SK-N-SH (cell line): ENCODE results near the gene GABRB2. TPM values are rescaled to one million over a fixed set of nuclear protein-coding genes. Genes with fewer than 3 reads are reported as not detected.

Experiments
- CTCF ChIA-PET: fragments of 300-600, 350-600 bp; formaldehyde crosslinking; extraction: SDS; loops from one replicate; lab custom pipeline; 2021; lab: Yijun Ruan, JAX
- POLR2A ChIA-PET: fragments of 350-600 bp; sonication (Branson Sonifier 250); formaldehyde crosslinking; extraction: SDS; loops from one replicate; lab custom pipeline; 2020; ENCODE audit warnings: antibody characterized with exemption, inconsistent platforms; lab: Yijun Ruan, JAX
- DNase-seq: peaks from one replicate; pipeline ENCODE4 v3.0.0; 2012
- H2AFZ ChIP-seq: fragments of 200-600 bp; sonication (generic); 2 replicates; pipeline ENCODE4 v1.8.1; 2016; ENCODE audit warnings: antibody characterized with exemption, mild to moderate bottlenecking, low read depth
- H3F3A ChIP-seq: fragments of 200-600 bp; sonication (generic); replicated peaks from 2 replicates; pipeline ENCODE3; 2016; ENCODE audit warnings: antibody characterized with exemption, mild to moderate bottlenecking; ENCODE audit not compliant: insufficient read depth
- H3K27ac ChIP-seq, 2 experiments: fragments of 200-500 bp in 1 of 2; fragments of 200-600 bp in 1 of 2; sonication (Bioruptor generic) in 1 of 2; sonication (generic), shearing (Covaris generic) in 1 of 2; 2 replicates each; pipeline versions ENCODE4 v1.5.1 to v1.6.1; 2014 to 2016; ENCODE audit warnings: low read depth in 2 of 2, inconsistent platforms in 1 of 2, low read length in 1 of 2, mild to moderate bottlenecking in 1 of 2, mixed read lengths in 1 of 2
- H3K27me3 ChIP-seq: fragments of 200-600 bp; sonication (generic), shearing (Covaris generic); 2 replicates; pipeline ENCODE4 v1.6.1; 2016; ENCODE audit warnings: mixed run types; ENCODE audit not compliant: insufficient read depth
- H3K36me3 ChIP-seq, 2 experiments: fragments of 200-500 bp in 1 of 2; fragments of 200-600 bp in 1 of 2; sonication (Bioruptor generic) in 1 of 2; sonication (generic) in 1 of 2; replicated peaks in 1 of 2; 2 replicates each; pipeline versions ENCODE3 to v1.5.1; 2014 to 2016; ENCODE audit warnings: low read length in 1 of 2, mild to moderate bottlenecking in 1 of 2; ENCODE audit not compliant: insufficient read depth in 2 of 2, control insufficient read depth in 1 of 2
- H3K4me1 ChIP-seq, 2 experiments: fragments of 200-500 bp in 1 of 2; fragments of 200-600 bp in 1 of 2; sonication (Bioruptor generic) in 1 of 2; sonication (generic), shearing (Covaris generic) in 1 of 2; 2 replicates each; pipeline versions ENCODE4 v1.5.1 to v1.6.1; 2014 to 2016; ENCODE audit warnings: low read depth in 1 of 2, low read length in 1 of 2, mixed run types in 1 of 2; ENCODE audit not compliant: insufficient read depth in 2 of 2, control insufficient read depth in 1 of 2
- H3K4me2 ChIP-seq: fragments of 200-600 bp; sonication (generic), shearing (Covaris generic); 2 replicates; pipeline ENCODE4 v1.6.1; 2017; ENCODE audit warnings: mixed run types
- H3K4me3 ChIP-seq, 2 experiments: fragments of 200-500 bp in 1 of 2; fragments of 200-600 bp in 1 of 2; sonication (Bioruptor generic) in 1 of 2; sonication (generic), shearing (Covaris generic) in 1 of 2; 2 replicates each; pipeline versions ENCODE4 v1.5.1 to v1.8.1; 2014 to 2016; ENCODE audit warnings: low read depth in 2 of 2, inconsistent platforms in 1 of 2, low read length in 1 of 2, mild to moderate bottlenecking in 1 of 2, mixed read lengths in 1 of 2, moderate library complexity in 1 of 2
- H3K79me2 ChIP-seq: fragments of 200-600 bp; sonication (generic); 2 replicates; pipeline ENCODE4 v1.8.1; 2017; ENCODE audit warnings: mild to moderate bottlenecking; ENCODE audit not compliant: insufficient read depth
- H3K9ac ChIP-seq: fragments of 200-600 bp; sonication (generic); 2 replicates; pipeline ENCODE4 v1.6.1; 2017; ENCODE audit warnings: mixed run types
- H3K9me2 ChIP-seq: fragments of 200-600 bp; sonication (generic); 2 replicates; pipeline ENCODE4 v1.6.1; 2017; ENCODE audit warnings: mixed run types
- H3K9me3 ChIP-seq: fragments of 200-600 bp; sonication (generic); 2 replicates; pipeline ENCODE4 v1.6.1; 2017; ENCODE audit warnings: mixed run types, mild to moderate bottlenecking, moderate library complexity
- H4K20me1 ChIP-seq: fragments of 200-600 bp; sonication (generic); 2 replicates; pipeline ENCODE4 v1.6.1; 2017; ENCODE audit warnings: mild to moderate bottlenecking, mixed run types; ENCODE audit not compliant: insufficient read depth
- EP300 ChIP-seq, 2 experiments: IDR thresholded peaks; 2 replicates each; pipeline versions ENCODE4 v1.4.0 to v1.6.1; 2012; ENCODE audit warnings: borderline replicate concordance in 1 of 2, low read depth in 1 of 2, low read length in 1 of 2
- EZH2phosphoT487 ChIP-seq: fragments of 200-600 bp; sonication (generic); IDR thresholded peaks from 2 replicates; pipeline ENCODE4 v1.6.1; 2017; ENCODE audit warnings: low read depth, mixed run types, mild to moderate bottlenecking, antibody characterized with exemption, moderate library complexity, borderline replicate concordance
- FOXJ3 ChIP-seq: sonication (generic); formaldehyde crosslinking; IDR thresholded peaks from 2 replicates; pipeline ENCODE4 v1.5.1; 2020; ENCODE audit warnings: mild to moderate bottlenecking, missing genetic modification reagents
- GATA2 ChIP-seq: sonication (generic); formaldehyde crosslinking; IDR thresholded peaks from 2 replicates; pipeline ENCODE4 v1.5.0; 2020; ENCODE audit warnings: mild to moderate bottlenecking, missing genetic modification reagents
- IRF3 ChIP-seq: fragments of 150-350 bp; IDR thresholded peaks from 2 replicates; pipeline ENCODE4 v1.6.1; 2016; ENCODE audit warnings: mild to moderate bottlenecking, low read depth, low read length
- JUND ChIP-seq: IDR thresholded peaks from 2 replicates; pipeline ENCODE4 v1.4.0; 2012
- MEF2A ChIP-seq: IDR thresholded peaks from 2 replicates; pipeline ENCODE4 v1.4.0; 2012; ENCODE audit warnings: low read depth, borderline replicate concordance
- MXI1 ChIP-seq: IDR thresholded peaks from 2 replicates; pipeline ENCODE4 v1.6.1; 2012; ENCODE audit warnings: mild to moderate bottlenecking, low read depth, low read length, improper control_type of control experiment
- RAD21 ChIP-seq: IDR thresholded peaks from 2 replicates; pipeline ENCODE4 v1.6.1; 2012; ENCODE audit warnings: mild to moderate bottlenecking, low read length
- RCOR1 ChIP-seq: fragments of 150-350 bp; IDR thresholded peaks from 2 replicates; pipeline ENCODE4 v1.6.1; 2017; ENCODE audit warnings: antibody characterized with exemption, low read length
- RXRA ChIP-seq: IDR thresholded peaks from 2 replicates; pipeline ENCODE4 v1.4.0; 2012; ENCODE audit warnings: low read depth, mild to moderate bottlenecking, borderline replicate concordance
- SIN3A ChIP-seq: IDR thresholded peaks from 2 replicates; pipeline ENCODE4 v1.6.1; 2012; ENCODE audit warnings: low read depth, mild to moderate bottlenecking, low read length, moderate library complexity, borderline replicate concordance
- TEAD4 ChIP-seq: IDR thresholded peaks from 2 replicates; pipeline ENCODE4 v1.4.0; 2012; ENCODE audit warnings: mild to moderate bottlenecking, borderline replicate concordance; ENCODE audit not compliant: insufficient read depth
- USF1 ChIP-seq: IDR thresholded peaks from 2 replicates; pipeline ENCODE4 v1.4.0; 2012; ENCODE audit warnings: low read depth, borderline replicate concordance
- YY1 ChIP-seq: IDR thresholded peaks from 2 replicates; pipeline ENCODE4 v1.4.0; 2012; ENCODE audit warnings: low read depth, mild to moderate bottlenecking
- WGBS: methylation state at CpG from one replicate; pipeline ENCODE4 v1.1.6; 2017; ENCODE audit warnings: low lambda C conversion rate; 5-methylcytosine and 5-hydroxymethylcytosine counted together
- polyA plus RNA-seq, 3 experiments: library from polyadenylated mRNA; depleted of rRNA; stranded (reverse); fragments of >200 nt; gene quantifications; 2 replicates each; pipeline ENCODE4 v1.2.3, GENCODE V29; 2012
- TF ChIP-seq, protein P1 (sequence below): IDR thresholded peaks from 2 replicates; pipeline ENCODE4; 2012
- TF ChIP-seq, protein P2 (sequence below): fragments of 150-350 bp; IDR thresholded peaks from 2 replicates; pipeline ENCODE4 v1.6.1; 2017; ENCODE audit warnings: antibody characterized with exemption, low read length, low read depth, borderline replicate concordance
- TF ChIP-seq, protein P3 (sequence below): IDR thresholded peaks from 2 replicates; pipeline ENCODE4 v1.4.0; 2012; ENCODE audit warnings: low read depth

GABRB2 gene
- polyA plus RNA-seq, 1 of the 3 experiments (the other 2 are of a cell fraction), result not detected

DNA sequence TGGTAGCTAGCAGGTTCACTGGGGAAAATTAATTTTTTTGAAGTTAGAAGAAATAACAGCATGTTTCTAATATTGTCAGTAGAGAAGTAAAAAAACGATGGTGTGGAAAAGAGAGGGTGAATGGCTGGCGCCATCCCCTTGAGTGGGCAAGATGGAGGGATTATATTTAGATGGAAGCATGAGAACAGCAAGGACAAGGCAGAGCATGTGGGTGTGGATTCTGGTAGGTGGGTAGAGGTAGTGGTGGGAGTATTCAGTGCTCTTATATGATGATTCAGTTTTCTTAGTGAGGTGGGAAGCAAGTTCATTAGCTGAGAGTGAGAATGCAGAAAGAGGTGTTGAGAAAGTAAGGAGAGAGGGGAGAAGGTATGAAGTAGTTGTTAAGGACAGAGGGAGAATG lies 188.1 kb downstream of the GABRB2 start:
- Histone ChIP-seq H3F3A (no peaks in the 10 kb centered on the region), H3K9me3 (no peaks in the 10 kb centered on the region), H3K36me3 (no peaks in the 10 kb centered on the region), H2AFZ (no peak overlapping the region), H3K9ac (no peak overlapping the region), H3K4me1 (no peaks in the 10 kb centered on the region), H3K27ac (no peak overlapping the region), H3K79me2 (no peaks in the 10 kb centered on the region), H3K27me3 (no peaks in the 10 kb centered on the region), H3K9me2 (no peaks in the 10 kb centered on the region), H3K4me2 (no peak overlapping the region), H3K4me3 (no peak overlapping the region), H4K20me1 (no peaks in the 10 kb centered on the region)
- TF ChIP-seq FOXJ3 (CRISPR knock-in tag) (no peak), SIN3A (no peak), JUND (no peak), RCOR1 (no peak), EZH2phosphoT487 (no peak), RXRA (no peak), MXI1 (no peak), IRF3 (no peak), YY1 (no peak), TEAD4 (no peak), USF1 (no peak), RAD21 (no peak), GATA2 (CRISPR knock-in tag) (no peak), MEF2A (no peak), EP300 (IDR thresholded peaks at IDR 0.05; ENCODE audit: borderline replicate concordance in 1 of 2, low read depth in 1 of 2, low read length in 1 of 2) (no peak)
- TF ChIP-seq, protein P1, sequence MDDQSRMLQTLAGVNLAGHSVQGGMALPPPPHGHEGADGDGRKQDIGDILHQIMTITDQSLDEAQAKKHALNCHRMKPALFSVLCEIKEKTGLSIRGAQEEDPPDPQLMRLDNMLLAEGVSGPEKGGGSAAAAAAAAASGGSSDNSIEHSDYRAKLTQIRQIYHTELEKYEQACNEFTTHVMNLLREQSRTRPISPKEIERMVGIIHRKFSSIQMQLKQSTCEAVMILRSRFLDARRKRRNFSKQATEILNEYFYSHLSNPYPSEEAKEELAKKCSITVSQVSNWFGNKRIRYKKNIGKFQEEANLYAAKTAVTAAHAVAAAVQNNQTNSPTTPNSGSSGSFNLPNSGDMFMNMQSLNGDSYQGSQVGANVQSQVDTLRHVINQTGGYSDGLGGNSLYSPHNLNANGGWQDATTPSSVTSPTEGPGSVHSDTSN, result no peak
- TF ChIP-seq, protein P2, sequence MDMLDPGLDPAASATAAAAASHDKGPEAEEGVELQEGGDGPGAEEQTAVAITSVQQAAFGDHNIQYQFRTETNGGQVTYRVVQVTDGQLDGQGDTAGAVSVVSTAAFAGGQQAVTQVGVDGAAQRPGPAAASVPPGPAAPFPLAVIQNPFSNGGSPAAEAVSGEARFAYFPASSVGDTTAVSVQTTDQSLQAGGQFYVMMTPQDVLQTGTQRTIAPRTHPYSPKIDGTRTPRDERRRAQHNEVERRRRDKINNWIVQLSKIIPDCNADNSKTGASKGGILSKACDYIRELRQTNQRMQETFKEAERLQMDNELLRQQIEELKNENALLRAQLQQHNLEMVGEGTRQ, result no peak
- TF ChIP-seq, protein P3, sequence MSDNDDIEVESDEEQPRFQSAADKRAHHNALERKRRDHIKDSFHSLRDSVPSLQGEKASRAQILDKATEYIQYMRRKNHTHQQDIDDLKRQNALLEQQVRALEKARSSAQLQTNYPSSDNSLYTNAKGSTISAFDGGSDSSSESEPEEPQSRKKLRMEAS, result no peak
- DNase-seq, result no peak
- CTCF ChIA-PET, result no interaction called here
- POLR2A ChIA-PET, result no interaction called here
- WGBS, result 0% methylated on average over 2 of the region's 2 CpGs
